GM18873 (cell line): Measurements from ENCODE around the gene TOPAZ1.

Experiments used
- ATAC-seq: cut with Tn5 transposase; IDR thresholded peaks from one replicate; pipeline ENCODE4 v1.9.1; 2021; ENCODE audit warnings: mild to moderate bottlenecking, moderate library complexity, moderate number of reproducible peaks; ENCODE audit not compliant: unreplicated experiment, low FRiP score

TOPAZ1 gene

DNA sequence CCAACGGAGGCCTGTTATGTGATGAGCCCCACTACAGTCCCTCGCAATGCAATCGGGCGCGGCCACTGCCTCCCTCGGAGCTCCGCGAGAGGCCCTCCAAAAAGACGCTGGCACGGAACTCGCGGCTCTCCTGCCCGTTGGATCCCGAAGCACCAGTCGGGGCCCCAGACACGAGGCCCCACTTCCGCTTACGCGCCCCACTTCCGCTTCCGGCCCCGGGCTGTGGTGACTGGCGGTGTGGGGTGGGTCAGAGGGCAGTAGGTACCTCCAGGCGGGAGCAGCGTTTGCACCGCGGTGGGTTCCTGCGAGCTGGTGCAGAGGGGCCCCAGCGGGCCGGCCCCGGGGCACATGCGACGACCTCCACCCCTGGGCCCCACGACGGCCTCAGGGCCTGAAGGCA lies at the start of gene TOPAZ1:
Gene TOPAZ1 (plus strand): TSS at position 181 of the 400 bp plus-strand sequence. CDS start 168 bp downstream, at position 349.
- ATAC-seq = no peak

DNA sequence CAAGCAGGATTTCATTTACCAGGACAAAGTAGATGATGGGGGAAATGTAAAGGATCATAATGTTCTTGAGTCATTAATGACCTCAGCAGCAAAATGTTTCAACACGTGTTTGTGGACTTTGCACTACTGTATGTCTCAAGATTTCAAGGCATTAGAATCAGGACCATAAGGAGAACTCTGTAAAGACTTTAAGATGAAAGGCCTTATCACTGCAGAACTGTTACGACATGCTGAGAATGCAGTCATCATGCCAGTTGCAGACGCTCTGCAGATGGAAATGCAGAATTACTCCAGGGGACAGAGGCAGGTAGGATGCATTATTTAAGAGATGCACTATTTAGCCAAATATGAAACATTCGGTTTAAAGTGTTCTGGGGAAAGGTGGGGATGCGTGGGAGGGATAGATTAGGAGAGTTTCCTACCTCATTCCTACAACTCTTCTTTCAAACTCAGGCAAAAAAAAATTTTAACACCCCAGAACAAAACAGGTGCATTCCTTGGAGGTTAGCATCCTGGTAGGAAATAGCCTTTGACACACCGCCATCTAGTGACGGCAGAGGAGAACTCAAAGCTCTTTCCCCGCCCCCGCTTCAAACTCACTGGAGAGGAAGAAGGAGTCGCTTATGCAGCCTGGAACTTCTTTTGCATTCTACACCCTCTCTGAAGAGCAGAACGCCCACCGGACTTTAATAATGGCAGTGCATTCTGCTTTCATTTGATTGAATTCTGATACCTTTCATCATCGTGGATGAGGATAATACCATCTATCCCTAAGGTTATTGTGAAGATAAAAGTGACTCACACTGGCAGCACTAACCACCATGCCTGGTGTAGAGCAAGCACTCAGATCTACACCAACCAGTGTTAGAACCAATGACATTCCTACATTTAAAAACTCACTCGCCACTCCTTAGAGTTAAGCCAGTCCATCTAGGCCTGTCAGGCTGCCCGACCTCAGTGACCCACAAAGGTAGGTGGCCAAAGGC lies 43.1 kb upstream of the TOPAZ1 start:
- ATAC-seq = no peak

DNA sequence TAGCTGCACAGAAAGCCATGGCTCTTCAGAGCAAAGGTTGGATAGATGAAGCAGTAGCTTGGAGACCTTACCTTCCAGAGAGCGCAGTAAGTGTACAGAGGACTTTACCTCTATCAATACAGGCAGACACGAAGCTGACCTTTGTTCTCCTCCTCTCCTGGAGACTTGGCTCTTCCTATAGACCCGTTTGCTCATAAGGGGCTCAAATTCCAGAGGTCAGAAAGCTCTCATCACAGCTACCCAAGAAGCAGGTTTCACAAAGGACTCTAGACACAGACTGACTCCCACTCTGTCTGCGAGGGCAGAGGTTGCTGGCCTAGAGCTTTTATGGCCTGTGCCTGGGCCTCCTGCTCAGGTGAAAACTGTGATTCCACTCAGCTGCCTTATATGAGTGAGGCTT lies 35.4 kb upstream of the TOPAZ1 start:
- ATAC-seq = no peak

DNA sequence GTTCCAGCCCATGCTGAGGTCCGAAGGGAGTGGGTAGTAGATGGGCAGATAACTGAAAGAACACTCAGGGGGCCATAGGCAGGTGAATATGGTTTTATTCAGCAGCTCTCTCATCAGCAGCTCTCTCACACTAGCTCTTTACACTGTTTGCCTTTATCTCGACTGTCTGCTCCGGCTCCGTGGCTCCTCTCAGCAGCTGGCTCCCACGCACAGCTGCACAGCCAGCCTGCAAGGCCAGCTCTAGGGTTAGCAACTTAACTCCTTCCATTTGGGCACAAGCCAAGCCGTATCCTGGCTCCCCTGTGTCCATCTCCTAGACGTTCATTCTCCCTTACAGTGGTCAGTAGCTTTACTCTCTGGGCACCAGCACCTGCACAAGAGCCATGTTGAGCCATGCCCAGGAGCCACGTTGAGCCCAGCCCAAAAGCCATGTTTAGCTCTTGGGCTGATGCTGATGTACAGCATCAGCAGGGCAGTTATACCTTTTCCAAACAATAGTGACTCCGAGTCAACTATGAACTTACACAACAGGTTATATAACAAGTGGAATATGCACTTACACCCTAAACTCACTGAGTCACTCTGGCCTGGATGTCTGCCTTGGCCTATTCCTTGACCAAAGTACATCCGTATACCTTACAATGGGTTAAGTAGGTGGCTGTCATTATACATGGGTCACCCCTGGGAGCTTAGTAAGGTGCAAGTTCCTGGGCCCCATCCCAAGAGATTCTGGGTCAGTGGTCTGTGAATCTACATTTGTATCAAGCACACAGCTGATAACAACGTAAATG lies 34.6 kb upstream of the TOPAZ1 start:
- ATAC-seq = no peak

DNA sequence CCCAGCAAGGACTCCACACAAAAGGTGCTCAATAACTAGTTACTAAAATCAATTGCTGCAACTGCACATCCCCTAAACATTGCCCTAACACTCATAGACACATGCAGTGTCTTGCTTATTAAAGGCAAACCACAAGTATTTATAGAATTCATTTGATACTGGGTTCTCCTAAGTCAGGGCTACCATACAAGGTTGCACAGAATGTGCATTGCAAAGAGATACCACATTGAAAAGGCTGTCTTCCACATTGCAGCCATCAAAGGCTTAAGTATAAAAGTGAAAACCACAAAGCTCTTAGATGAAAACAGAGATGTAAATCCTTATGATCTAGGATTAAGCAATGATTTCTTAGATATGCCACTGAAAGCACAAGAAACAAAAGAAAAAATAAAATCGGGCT lies 33.6 kb upstream of the TOPAZ1 start:
- ATAC-seq = no peak

DNA sequence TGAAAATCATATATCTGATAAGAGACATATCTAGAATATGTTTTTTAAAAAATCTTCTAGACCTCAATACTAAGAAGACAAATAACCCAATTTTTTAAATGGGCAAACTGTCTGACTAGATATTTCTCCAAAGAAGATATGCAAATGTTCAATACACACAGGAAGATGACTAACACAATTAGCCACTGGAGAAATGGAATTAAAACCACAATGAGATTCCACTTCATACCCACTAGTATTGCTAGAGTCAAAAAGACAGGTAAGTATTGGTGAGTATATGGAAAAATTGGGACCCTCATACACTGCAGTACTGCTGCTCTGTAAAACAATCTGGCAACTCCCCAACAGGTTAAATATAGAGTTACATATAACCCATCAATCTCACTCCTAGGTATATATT lies 33.1 kb upstream of the TOPAZ1 start:
- ATAC-seq = no peak

DNA sequence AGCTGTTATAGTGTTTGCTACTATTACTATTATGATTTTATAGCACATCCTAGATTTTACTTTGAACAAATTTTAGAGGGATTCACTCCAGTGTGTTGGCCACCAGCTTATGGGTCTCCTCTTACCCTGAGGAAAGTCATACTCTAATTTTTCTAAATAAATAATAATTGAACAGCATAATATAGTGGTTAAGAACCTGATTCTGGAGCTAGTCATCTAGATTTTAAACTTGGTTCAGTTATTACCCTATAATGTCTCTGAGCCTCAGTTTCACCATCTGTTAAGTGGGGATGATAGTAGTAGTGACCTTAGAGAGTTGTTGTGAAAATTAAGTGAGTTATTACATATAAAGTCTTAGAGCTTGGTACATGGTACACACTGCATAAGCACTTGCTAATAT lies 30.7 kb upstream of the TOPAZ1 start:
- ATAC-seq = no peak

DNA sequence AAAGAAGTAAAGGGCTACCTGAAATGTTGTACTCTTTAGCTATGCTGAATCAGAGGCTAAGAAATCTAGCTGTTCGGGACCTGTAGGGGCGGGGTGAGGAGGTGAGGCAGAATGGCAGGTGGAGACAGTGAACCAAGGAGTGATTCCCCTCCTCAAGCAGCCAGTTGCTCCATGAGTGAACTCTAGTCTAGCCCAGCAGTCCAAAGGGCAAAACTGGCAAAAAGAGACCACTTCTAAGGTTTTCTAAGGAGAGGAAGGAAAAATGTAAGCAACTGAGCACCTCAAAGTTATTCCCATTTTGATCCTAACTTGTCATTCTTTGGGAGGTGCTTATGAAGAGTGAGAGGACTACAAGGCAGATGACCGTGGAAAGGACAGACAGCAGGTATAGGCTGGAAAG lies 19.3 kb upstream of the TOPAZ1 start:
- no peak for ATAC-seq

DNA sequence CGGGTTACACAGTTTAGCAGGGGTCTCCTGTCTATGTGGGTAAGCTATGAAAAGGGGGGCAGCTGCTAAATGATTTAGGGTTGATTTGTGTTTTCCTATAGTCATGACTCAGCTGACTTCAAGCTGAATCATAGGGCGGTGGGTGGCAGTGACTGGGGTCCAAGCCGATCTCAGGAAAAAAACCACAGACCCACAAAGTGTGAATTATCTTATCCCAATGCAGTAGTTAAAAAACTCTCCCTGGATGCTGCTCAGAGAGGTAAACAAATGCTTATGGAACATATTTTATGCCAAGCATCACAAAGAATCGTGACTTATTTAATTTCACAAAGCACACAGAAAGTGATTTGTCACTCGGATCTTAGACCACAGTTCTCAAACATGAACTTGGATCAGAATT lies 18.4 kb upstream of the TOPAZ1 start:
- no peak for ATAC-seq

DNA sequence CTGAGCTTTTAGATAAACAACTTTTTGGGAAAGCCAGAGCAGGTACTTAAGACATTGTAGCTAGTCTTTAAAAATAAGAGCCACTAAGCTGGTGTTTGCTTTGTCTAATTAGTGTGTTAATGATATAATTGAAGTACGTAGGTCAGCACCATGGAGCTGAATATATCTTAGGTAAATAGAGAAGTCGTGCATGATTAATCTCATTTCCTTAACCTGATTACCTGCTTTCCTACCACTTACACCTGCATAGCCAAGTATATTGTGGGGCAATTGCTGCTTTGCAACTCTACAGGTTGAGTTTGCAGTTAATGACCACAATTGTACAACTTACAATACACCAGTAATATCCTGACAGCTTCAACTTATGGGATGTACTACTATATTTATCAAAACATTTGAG lies 17.6 kb upstream of the TOPAZ1 start:
- no peak for ATAC-seq

DNA sequence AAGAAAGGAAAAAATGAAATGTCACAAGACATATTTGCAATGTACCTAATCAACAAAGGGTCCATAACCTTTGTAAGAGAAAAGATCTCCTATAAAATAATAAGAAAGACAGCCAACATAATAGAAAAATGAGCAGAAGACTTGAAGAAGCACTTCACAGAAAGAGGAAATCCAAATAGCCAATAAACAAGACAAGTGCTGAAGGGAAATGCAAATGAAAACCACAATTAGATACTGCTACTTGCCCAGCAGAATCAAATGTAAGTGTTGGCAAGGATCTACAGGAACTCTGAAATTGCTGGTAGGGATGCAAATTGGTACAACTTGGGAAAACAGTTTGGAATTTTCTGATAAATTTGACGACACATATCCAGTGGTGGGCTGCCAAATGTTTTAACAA lies 15.1 kb upstream of the TOPAZ1 start:
- ATAC-seq = no peak

DNA sequence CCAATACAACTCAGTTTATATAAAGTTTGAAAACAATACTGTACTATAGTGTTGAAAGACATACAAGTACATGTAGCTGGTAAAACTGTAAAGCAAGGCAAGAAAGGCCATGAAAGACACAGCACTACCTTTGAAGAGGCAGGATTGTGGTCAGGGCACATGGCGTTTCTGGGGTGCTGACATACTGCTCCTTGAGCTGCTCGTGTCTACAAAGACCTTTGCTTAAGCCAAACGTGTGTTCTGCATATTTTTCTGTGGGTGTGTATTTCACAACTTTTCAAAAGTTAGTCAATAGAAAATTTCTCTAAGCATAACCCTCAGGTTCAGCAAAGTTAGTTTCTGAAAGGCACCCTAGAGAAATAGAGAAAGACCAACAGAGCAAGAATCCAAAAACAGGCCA lies 14.1 kb upstream of the TOPAZ1 start:
- no peak for ATAC-seq

DNA sequence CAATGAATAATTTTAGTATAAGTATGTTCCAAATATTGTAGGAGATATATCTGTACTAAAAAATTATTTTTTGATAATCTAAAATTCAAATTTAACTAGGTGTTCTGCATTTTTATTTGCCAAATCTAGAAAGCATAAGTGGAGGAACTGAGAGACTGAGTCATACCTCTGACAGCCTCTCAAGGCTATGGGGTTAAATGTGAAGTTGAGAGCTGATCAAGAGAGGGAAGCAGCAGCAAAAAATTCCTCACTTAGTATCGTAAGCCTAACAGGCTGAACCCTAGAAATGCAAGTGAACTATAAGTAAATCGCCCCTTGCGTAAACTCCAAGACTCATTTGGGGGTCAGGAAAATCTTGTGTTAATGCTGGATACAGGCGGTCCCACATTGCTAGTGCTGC lies 12.8 kb upstream of the TOPAZ1 start:
- ATAC-seq = no peak

DNA sequence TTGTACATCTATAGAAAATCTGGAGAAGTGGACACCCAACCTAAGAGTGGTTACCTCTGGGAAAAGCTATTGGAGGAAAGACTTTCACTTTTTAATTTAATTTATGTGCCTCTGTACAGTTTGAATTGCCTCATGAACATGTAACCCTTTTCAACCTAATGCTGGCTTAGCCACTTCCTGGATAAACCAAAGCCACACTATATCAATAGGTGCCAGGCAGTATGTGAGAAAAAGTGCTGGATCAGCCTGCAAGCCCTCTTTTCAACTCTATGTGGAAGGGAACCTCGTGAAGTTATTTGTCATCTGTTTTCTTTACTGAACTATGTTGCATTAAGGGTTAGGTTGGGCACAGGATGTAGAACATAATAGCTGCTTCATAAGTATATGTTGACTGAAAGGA lies 9.3 kb upstream of the TOPAZ1 start:
- ATAC-seq = no peak

DNA sequence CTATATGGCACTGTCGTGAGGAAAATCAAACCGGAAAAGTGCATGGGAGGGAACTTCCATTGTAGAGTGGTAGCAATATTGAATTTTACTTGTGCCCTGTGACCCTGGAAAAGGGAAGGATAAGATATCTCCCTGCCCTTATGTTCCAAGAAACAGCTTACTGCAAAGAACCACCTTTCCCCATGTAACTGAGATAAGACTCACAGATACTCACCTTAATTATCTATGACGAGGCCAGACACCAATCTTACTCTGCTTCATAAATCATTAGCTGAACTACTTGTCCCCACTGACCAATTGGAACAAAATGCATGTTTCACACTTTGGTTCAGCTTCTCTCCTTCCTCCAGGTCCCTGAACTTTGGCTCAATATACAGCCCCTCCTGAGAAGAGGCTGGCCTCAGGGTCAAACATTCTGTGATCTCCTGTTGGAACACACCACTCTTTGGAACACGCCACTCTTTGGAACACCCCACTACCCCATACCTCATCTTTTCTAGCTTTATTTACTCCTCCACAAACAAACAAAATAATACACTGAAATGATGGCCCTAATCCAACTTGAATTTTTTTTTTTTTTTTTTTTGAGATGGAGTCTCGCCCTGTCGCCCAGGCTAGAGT lies 6.9 kb upstream of the TOPAZ1 start:
- no peak for ATAC-seq

DNA sequence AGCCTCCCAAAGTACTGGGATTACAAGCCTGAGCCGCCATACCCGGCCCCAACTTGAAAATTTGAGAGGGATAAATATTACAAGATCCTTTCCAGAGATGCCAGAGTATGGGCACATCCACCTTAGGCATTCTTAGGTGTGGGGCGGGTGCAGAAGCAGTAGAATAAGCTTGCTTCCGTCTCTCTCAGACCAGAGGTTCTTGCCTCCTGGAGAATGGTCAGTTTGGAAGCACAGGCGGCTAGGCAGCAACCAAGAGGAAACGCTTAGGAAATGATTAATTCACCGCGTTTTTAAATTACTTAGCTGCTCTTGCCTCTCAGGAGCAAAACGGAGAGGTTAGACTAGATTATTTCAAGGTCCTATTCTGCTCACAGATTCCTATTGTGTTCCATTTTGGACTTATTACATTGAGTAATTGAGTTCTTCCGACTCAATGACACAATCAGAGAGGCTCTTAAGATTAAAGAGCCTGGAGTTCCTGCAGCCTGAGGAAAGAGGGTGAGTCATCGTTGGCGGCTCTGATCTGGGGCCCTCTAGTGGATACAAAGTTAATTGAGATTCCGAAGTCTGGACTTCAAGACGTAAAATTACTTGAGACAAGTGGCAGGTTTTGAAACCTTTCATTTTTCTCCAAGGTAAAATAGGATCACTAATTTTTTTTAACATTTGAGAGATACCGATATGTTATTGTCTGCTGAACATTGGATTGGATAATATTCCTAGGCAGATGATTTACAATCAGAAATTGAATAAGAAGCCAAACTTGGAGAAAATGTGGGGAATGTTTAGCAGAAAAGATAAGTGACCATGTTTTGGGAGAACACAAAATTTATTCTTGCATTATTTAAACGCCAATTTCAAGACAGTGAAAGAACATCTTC lies 5.8 kb upstream of the TOPAZ1 start:
- ATAC-seq = no peak

DNA sequence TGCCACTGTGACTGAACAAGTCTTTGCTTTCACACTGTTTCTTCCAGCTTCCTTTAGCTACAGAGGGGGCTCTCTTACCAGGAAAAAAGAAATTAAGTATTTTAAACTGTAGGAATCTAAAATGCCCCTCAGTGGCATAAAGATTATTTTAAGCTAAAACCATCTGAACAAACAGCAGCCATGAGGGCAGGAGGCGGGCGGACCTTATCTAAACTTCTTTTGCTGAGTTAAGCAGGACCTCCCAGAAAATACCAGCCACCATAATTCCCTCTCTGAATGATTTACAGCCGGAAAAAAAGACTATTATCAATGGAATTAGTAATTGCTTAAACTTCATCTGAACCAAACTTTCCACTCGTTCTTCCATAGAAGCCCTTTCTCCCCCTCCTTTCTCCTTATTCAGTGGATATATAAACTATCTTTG lies 5.2 kb upstream of the TOPAZ1 start:
- ATAC-seq = no peak

DNA sequence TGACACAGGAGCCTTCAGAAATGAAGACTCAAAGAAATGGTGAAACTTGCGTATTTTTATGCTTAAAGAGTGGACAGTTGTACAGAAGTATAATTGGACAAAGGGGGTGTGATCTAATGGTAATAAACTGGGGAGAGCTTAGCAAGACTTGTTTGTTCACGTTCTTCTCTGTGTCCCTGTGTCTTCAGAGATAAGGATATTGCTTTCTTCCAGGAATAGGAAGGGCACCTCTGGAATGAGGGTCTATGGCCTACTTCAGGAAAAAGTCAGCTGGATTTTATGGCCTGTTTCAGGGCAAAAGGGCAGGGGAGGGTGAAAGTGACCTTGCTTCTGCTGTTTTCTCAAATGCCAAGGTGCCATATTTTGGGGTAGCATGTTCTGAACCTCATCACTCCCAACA lies 4.5 kb upstream of the TOPAZ1 start:
- no peak for ATAC-seq

DNA sequence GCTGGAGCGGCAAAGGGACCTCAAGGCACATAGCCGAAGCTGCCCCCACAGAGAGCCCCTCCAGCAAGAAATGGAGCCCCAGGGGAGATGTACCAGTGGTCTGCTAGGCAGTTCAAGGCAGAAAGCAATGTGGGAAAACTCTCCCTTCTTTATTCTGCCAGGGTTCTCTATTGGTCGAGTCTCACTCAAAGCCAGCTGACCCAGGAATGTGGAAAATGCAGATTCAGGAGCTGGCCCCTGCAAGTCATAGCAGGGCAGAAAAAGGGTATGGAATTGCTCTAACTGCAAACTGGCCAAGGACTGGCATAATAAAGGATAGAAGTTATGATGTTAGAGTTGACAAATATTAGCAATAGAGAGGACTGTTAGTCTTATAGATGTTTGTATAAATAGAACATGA lies 4.0 kb upstream of the TOPAZ1 start:
- ATAC-seq = no peak

DNA sequence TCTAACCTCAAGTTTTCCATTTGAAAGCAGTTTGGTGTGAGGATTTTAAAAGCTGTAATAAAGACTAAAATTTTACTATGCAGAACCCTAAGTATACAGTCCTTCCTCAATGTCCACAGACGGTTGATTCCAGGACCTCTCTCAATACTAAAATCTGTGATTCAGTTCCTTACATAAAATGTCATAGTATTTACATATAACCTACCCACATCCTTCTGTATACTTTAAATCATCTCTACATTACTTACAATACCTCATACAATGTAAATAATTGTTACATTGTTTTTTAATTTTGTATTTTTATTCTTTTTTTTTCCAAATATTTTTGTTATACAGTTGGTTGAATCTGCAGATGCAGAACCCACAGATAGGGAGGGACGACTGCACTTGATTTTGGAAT lies 2.8 kb upstream of the TOPAZ1 start:
- no peak for ATAC-seq
